Anterior cingulate cortex (tissue), 58 donors: ENCODE measurements around the gene TMEM101.
"Not testable (repeated sequence)": the region's sequence is repeated elsewhere in the genome, so short reads cannot be mapped to it uniquely, and the experiment has no call there.

Experiments used
- DNase-seq, 58 donors: peaks; one replicate each; lab custom pipeline; 2025; lab: John Stamatoyannopoulos, UW

Gene TMEM101

DNA sequence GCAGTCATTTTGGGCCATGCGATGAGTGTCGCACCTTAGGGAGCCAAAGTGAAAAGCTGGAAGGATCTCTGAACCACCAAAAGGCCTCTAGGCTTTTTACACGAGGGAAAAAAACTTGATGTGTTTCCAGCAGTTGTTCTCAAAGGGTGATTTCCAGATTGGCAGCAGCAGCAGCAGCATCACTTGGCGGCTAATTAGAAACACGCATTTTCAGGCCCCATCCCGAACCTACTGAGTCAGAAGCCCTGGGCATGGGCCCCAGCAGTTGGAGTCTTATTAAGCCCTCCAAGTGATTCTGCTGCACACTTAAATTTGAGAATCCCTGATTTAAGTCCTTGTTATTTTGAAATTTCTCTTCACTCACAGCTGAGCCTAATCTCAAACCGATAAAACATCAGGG lies 35.8 kb downstream of the TMEM101 start:
- DNase-seq, result no peak

DNA sequence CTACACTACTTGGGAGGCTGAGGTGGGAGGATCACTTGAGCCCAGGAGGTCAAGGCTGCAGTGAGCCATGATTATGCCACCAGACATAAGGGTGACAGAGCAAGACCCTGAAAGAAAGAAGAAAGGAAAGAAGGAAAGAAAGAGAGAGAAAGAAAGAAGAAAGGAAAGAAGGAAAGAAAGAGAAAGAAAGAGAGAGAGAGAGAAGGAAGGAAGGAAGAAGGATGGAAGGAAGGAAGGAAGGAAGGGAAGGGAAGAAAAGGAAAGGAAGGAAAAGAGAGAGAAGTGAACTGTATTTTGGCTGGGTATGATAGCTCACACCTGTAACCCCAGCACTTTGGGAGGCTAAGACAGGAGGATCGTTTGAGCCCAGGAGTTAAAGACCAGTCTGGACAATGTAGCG lies 36.7 kb downstream of the TMEM101 start:
- DNase-seq, result no peak

DNA sequence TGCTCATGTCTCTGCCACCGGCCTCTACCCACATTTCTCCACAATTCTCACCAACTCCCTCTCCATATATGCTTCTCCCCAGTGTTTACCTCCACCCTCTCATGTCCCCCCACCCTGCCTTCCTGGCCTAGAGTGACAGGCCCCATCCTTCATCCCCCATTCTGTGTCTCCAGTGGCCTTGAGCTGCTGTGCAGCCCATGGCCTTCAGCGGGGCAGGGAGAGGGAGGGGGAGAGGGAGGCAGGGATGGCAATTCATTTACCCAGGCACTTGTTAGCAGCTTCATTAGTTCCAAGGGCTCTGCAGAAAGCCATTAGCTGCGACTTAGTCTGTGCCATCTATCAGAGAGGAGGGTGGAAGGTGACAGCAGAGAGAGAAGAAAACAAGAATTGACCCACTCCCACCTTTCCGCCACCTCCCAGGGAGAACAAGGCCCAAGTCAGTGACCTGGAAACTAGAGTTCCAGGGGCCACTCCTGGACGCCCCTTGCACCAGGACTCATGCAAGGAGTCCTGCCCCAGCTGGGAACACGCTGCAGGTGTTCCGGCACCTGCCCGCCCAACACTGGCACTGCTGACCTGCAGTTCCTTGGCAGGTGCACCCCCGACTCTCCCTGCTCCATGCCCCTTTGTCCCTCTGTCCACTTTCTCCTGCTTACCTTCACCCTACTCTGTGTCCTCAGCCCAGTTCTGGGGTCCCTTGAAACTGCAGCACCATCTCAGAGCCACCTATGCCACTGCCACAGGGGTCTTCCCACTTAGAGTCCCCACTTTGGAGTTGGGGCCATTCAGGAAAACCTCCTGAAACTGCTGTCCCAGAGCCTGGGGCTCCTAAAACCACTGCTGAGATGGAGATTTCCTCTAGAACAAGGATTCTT lies 37.6 kb downstream of the TMEM101 start:
- no peak for DNase-seq

DNA sequence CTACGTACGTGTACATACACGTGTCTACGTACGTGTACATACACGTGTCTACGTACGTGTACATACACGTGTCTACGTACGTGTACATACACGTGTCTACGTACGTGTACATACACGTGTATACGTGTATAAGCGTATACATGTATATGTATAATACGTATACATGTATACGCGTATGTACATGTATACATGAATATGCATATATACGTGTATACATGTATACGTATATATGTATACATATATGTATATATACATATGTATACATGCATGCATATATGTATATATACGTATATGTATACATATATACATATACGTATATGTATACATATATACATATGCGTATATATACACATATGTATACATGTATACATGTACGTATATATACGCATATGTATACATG lies 38.9 kb downstream of the TMEM101 start:
- no peak for DNase-seq

DNA sequence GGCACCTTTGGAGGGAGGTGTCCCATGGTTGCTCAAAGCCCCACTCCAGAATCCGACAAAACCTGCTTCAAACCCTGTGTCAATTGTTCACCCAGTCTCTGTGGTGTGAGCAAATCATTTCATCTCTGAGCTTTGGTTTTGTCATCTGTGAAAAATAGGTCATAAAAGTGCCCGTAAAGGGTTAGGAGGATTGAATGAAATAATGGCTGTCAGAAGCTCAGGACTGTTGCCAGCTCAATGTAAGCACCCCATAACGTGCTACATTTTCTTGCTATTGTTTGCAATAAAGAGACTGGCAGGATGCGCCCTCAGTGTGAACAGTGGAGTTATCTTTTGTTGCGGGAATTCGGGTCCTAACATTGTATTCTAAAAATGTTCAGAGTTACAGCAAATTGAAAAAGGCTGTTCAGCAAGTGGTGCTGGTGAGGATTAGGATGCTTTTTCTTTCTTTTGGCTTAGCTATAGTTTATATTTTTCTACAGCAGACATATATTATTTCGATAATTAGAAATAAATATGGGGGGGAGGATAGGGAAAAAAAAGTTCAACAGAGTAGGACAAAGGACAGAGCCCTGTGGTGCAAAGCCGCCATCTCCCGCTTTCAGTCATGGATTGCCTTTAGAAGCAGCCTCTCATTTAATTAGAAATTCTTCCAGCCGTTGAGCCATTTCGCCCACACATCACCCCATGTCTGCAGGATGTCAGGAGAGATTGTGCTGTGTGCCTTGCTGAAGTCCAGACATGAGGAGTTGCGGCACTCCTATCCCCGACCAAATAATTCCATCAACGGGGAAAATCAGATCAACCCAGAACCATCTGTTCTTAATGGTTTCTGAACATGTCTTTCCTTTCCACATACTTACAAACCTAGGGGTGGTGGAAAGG lies 40.1 kb downstream of the TMEM101 start:
- no peak for DNase-seq

DNA sequence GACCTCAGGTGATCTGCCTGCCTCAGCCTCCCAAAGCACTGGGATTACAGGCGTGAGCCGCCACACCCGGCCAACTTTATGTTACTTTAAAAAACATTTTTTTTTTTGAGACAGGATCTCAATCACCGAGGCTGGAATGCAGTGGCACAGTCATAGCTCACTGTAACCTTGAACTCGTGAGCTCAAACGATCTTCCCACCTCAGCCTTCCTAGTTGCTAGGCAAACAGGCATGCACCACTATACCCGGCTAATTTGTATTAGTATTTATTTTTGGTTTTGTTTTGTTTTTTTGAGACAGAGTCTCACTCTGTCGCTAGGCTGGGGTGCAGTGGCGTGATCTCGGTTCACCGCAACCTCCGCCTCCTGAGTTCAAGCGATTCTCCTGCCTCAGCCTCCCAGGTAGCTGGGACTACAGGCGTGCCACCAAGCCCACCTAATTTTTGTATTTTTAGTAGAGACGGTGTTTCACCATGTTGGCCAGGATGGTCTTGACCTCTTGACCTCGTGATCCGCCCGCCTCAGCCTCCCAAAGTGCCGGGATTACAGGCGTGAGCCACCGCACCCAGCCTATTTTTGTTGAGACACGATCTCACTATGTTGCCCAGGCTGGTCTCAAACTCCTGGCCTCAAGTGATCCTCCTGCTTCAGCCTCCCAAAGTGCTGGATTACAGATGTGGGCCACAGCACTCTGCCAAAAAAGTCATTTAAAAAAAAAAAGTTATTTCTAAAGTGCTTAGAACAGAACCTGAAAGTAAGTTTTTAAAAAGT lies 42.1 kb downstream of the TMEM101 start:
- DNase-seq, result not testable (repeated sequence)

DNA sequence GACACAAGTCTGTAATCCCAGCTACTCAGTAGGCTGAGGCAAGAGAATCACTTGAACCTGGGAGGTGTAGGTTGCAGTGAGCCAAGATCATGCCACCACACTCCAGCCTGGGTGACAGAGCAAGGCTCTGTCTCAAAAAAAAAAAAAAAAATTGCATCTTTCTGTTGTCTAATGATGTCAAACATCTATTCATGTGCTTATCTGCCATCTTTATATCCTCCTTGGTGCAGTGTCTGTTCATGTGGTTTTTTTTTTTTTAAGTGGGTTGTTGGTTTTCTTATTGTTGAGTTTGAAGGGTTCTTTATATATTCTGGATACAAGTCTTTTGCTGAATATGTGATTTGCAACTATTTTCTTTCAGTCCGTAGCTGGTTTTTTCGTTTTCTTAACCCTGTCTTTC lies 43.3 kb downstream of the TMEM101 start:
- DNase-seq, result not testable (repeated sequence)

DNA sequence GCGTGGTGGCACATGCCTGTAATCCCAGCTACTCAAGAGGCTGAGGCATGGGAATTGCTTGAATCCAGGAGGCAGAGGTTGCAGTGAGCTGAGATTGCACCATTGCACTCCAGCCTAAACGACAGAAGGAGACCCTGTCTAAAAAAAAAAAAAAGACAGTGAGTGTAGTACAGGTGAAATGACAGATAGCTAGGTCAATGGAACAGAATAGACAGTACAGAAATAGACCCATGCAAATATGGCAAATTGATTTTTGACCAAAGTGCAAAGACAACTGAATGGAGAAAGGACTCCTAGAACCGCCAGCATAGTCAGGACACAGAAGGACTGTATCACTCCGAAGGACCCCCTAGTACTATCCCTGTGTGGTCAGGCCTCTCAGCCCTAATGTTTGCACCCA lies 44.4 kb downstream of the TMEM101 start:
- DNase-seq, result no peak

DNA sequence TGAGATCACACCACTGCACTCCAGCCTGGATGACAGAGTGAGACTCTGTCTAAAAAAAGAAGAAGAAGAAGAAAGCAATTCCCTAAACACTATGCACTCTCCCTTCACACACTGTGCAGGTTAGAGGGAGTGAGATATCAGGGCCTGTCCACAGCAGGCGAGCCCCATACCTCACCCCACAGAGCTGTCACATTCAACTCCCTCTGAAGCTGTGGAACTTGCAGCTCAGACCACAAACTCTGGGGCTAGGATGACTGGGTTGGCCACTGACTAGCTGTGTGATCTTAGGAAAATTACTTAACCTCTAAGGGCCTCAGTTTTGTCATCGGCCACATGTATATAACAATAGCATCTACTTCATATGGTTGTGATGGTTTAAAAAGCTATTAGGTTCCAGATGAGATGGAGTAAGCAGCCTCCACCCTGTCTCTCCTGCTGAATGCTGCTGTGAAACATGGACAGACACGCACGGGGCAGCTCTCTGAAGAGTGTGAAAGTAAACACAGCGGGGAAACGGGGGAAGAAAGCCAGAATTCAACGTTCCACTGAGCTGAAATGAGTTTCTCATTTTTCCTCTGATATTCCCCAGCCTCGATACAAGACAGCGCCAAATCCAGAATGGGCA lies 47.4 kb downstream of the TMEM101 start:
- DNase-seq, result no peak

DNA sequence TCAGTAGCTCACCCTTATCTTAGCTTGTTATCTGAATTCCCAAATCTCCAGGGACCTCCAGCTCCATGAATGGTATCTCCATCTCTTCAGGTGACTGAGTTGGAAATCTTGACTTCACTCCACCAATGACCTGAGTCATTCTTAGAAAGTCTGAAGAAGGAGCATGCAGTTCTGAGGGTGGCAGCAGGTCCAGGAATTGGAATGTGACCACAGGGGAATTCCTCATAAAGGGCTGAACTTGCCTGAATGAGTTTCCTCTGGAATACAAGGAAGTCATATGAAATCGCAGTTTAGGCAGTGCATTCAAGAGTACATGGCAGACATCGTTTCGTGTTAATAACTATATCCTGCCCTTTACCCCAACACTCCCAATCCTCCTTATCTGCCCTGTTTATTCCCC lies 48.5 kb downstream of the TMEM101 start:
- no peak for DNase-seq

DNA sequence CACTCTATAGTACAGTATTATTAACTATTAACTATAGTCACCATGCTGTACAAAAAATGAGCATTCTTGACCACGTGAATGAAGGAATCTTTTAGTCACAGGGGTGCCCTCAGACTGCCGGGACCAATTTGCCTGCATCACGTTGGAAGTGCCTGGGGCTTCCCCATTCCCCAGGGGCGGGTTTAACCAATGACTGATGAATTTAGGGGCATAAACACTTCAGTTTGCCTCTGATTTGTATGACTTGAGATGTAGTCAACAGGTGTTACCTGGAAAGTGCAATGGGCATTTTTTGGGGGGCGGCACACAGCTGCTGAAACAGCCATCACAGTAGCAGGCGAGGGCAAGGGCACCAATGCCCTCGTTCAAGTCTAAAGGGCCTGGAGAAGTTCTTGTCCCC lies 52.3 kb downstream of the TMEM101 start:
- no peak for DNase-seq

DNA sequence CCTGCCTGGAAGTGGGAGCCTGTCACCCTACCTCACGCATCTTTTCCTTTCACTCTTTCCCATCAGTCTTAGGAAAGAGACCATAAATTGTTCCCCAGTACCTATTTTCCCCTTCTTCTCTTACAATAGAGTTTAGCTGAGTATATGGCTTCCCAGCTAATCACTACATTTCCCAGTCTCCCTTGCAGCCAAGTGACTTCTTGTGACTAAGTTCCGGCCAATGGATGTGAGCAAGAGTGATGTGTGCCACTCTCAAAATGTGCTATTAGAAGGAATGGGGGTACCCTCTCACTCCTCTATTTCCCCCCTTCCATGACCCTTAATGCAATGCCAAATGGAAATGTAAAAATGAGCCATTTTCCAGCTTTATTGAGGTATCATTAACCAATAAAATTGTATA lies 52.8 kb downstream of the TMEM101 start:
- no peak for DNase-seq

DNA sequence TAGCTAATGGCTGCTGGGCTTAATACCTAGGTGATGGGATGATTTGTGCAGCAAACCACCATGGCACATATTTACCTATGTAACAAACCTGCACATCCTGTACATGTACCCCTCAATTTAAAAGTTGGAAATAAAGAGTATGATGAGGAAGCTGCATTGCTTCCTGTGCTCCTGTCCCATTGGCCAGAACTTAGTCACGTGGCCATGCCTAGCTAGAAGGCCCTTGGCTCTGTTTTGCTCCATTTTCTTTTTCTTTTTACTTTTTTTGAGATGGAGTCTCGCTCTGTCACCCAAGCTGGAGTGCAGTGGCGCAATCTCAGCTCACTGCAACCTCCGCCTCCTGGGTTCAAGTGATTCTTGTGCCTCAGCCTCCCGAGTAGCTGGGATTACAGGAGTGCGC lies 53.5 kb downstream of the TMEM101 start:
- not testable (repeated sequence) for DNase-seq
